Esophagus squamous epithelium (tissue), 4 donors: ENCODE results near the gene IFT27.

Source experiments
- CTCF ChIP-seq, 6 experiments: fragments of 450-650 bp in 4 of 6; fragments of 200-600 bp in 2 of 6; sonication (generic) in 2 of 6; IDR thresholded peaks; one replicate each; pipeline ENCODE4 v1.5.1; 2016 to 2019; ENCODE audit warnings: antibody characterized with exemption in 6 of 6, mild to moderate bottlenecking in 4 of 6, moderate library complexity in 4 of 6
- POLR2A ChIP-seq, 4 donors: fragments of 450-650 bp; IDR thresholded peaks; one replicate each; pipeline ENCODE4 v1.6.1; 2017; ENCODE audit warnings: antibody characterized with exemption in 4 of 4, mild to moderate bottlenecking in 4 of 4, moderate library complexity in 3 of 4

- no peak for TF ChIP-seq CTCF (IDR thresholded peaks at IDR 0.05)
- TF ChIP-seq POLR2A (IDR thresholded peaks at IDR 0.05), result no peak
These were observed 44.0 kb downstream of the IFT27 start for GRCh38 chr22:36731916-36732315.
